GM12891 (cell line): ENCODE data around the gene P4HA2.

Source experiments
- DNase-seq: peaks from one replicate; pipeline ENCODE4 v3.0.0; 2011; ENCODE audit warnings: low spot score; ENCODE audit not compliant: insufficient read length
- FAIRE-seq: peaks from 2 replicates; lab custom pipeline; 2011; peaks lifted over from hg19 to GRCh38; lab: Jason Lieb, UNC
- PAX5 ChIP-seq: IDR thresholded peaks from 2 replicates; pipeline ENCODE4 v1.6.1; 2011; ENCODE audit warnings: low read length, moderate library complexity, mild to moderate bottlenecking; ENCODE audit not compliant: insufficient read depth, severe bottlenecking
- POLR2A ChIP-seq: IDR thresholded peaks from 2 replicates; pipeline ENCODE4 v1.6.1; 2011; ENCODE audit warnings: low read depth, low read length, control low read depth
- POLR2AphosphoS5 ChIP-seq: IDR thresholded peaks from 2 replicates; pipeline ENCODE4 v1.6.1; 2011; ENCODE audit warnings: low read depth, low read length, control low read depth
- POU2F2 ChIP-seq: IDR thresholded peaks from 2 replicates; pipeline ENCODE4 v1.6.1; 2011; ENCODE audit warnings: low read depth, mild to moderate bottlenecking, control low read depth, low read length, moderate library complexity
- SPI1 ChIP-seq: IDR thresholded peaks from 2 replicates; pipeline ENCODE4 v1.6.1; 2011; ENCODE audit warnings: low read depth, low read length, control low read depth
- TAF1 ChIP-seq: IDR thresholded peaks from 2 replicates; pipeline ENCODE4 v1.6.1; 2011; ENCODE audit warnings: low read depth, low read length, control low read depth

Gene P4HA2

GRCh38 chr5:132184588-132184987 lies 43.1 kb downstream of the P4HA2 start:
- DNase-seq (no peak), FAIRE-seq (no peak)
- TF ChIP-seq PAX5 (no peak), POU2F2 (no peak), POLR2AphosphoS5 (no peak), POLR2A (no peak), TAF1 (no peak), SPI1 (no peak)

GRCh38 chr5:132183723-132184122 lies 43.9 kb downstream of the P4HA2 start:
- TF ChIP-seq POLR2AphosphoS5 (no peak), TAF1 (no peak), POLR2A (no peak)
- FAIRE-seq, result no peak
- DNase-seq, result no peak

GRCh38 chr5:132182359-132183040 lies 45.2 kb downstream of the P4HA2 start:
- FAIRE-seq (no peak), DNase-seq (no peak)
- no peak for TF ChIP-seq SPI1
- TF ChIP-seq POU2F2, result no peak
- no peak for TF ChIP-seq TAF1
- no peak for TF ChIP-seq POLR2AphosphoS5
- no peak for TF ChIP-seq POLR2A
- TF ChIP-seq PAX5, result no peak

GRCh38 chr5:132181011-132181629 lies 46.5 kb downstream of the P4HA2 start:
- TF ChIP-seq TAF1, result no peak
- TF ChIP-seq POU2F2, result no peak
- no peak for TF ChIP-seq POLR2A
- FAIRE-seq (no peak), DNase-seq (no peak)

- DNase-seq (peak; percentile 36), FAIRE-seq (peak; percentile 67)
- no peak for TF ChIP-seq POLR2AphosphoS5
- no peak for TF ChIP-seq SPI1
- no peak for TF ChIP-seq POU2F2
- TF ChIP-seq PAX5, result no peak
- TF ChIP-seq POLR2A, result no peak
- TF ChIP-seq TAF1, result no peak
Observed at GRCh38 chr5:132180134-132180745, 47.4 kb downstream of the P4HA2 start.

GRCh38 chr5:132179405-132179804 lies 48.2 kb downstream of the P4HA2 start:
- FAIRE-seq, result no peak
- TF ChIP-seq PAX5 (no peak), POLR2A (no peak), TAF1 (no peak), SPI1 (no peak), POU2F2 (no peak), POLR2AphosphoS5 (no peak)
- no peak for DNase-seq

- DNase-seq (no peak), FAIRE-seq (no peak)
- TF ChIP-seq SPI1 (no peak), POU2F2 (no peak), POLR2AphosphoS5 (no peak), PAX5 (no peak), TAF1 (no peak), POLR2A (no peak)
Observed at GRCh38 chr5:132177691-132178149, 49.9 kb downstream of the P4HA2 start.

- DNase-seq, result no peak
- no peak for TF ChIP-seq PAX5
- peak; percentile 69 for FAIRE-seq
Observed at GRCh38 chr5:132176987-132177386, 50.7 kb downstream of the P4HA2 start.

- TF ChIP-seq POU2F2 (no peak), TAF1 (no peak), POLR2AphosphoS5 (no peak), POLR2A (no peak), PAX5 (no peak), SPI1 (no peak)
- DNase-seq (no peak), FAIRE-seq (peak; percentile 92)
Observed at GRCh38 chr5:132176521-132176945, 51.1 kb downstream of the P4HA2 start.
